GM18519 (cell line): ENCODE data around the gene G3BP1.
"Not testable (repeated sequence)": the region's sequence is repeated elsewhere in the genome, so short reads cannot be mapped to it uniquely, and the experiment has no call there.

Experiments used
- ATAC-seq: cut with Tn5 transposase; IDR thresholded peaks from one replicate; pipeline ENCODE4 v1.9.1; 2021; ENCODE audit warnings: mild to moderate bottlenecking, moderate library complexity; ENCODE audit not compliant: unreplicated experiment, low FRiP score

Gene G3BP1

DNA sequence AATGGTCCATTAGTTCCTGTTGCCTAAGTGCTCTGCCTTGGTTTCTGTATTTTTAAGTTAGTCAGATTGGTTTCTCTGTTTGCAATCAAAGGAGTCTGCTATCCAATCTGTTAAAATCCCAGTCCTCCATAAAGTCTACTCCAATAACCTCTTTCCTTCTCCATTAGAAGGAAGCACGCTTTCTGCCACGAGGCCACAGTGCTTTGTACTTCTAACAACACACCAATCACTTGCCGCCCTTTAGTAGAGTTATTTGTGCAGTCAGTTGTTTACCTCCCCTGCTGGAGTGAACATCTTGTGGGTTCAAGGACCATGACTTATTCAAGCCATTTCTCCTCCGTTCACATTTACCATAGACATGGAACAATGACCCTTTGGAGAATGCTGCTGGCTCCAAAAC, 83.9 kb downstream of the G3BP1 start:
- no peak for ATAC-seq

DNA sequence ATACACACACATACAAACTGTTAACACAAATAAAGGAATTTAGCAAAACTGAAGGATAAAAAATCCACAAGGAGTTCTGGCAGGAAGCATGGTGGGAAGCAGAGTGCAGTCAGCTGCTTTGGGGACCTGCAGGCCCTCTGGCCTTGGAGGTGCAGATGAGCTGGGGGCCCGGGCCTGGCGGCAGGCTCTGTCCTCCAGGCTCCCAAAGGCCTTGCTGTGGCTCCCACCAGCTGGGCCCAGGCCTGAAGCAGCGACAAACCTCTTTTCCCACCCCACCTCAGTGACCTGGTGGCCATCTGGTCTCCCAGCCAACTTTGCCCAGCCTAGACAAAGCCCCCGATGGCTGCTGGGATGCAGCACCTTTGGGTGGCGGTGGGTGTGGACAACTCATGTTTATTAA, 85.1 kb downstream of the G3BP1 start:
- ATAC-seq = no peak

DNA sequence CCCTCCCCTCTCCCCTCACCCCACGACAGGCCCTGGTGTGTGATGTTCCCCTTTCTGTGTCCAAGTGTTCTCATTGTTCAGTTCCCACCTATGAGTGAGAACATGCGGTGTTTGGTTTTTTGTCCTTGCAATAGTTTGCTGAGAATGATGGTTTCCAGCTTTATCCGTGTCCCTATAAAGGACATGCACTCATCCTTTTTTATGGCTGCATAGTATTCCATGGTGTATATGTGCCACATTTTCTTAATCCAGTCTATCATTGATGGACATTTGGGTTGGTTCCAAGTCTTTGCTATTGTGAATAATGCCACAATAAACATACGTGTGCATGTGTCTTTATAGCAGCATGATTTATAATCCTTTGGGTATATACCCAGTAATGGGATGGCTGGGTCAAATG, 89.1 kb downstream of the G3BP1 start:
- ATAC-seq = not testable (repeated sequence)
